Measurements from ENCODE around the gene CUX1. TPM values are rescaled to one million over a fixed set of nuclear protein-coding genes. Genes with fewer than 3 reads are reported as not detected.
"Not testable (repeated sequence)": the region's sequence is repeated elsewhere in the genome, so short reads cannot be mapped to it uniquely, and the experiment has no call there.

CUX1 gene
- total RNA-seq, 2 donors from 2014 or later: 24.7 to 26.2 TPM

- peak overlapping the region; percentile 73 to 83 for H3K4me3 Mint-ChIP-seq
- ATAC-seq (replicated peaks in 1 of 2) (no peak), DNase-seq (no peak)
- no peaks in the 10 kb centered on the region for H3K9me3 Mint-ChIP-seq
- peaks cover 1 to 2% of the 10 kb centered on the region in 2 donors for H3K36me3 Mint-ChIP-seq (ENCODE audit: insufficient read depth in 2 of 2)
- no peaks in the 10 kb centered on the region for H3K27me3 Mint-ChIP-seq (ENCODE audit: low read depth)
- H3K4me1 Mint-ChIP-seq (ENCODE audit: low read depth): peaks cover 17% of the 10 kb centered on the region
- no peak overlapping the region for H3K27ac Mint-ChIP-seq
Measured at GRCh38 chr7:101813402-101814019, 3.9 kb upstream of the CUX1 start.

- Mint-ChIP-seq H3K27ac (peak overlapping the region; percentile 17), H3K27me3 (ENCODE audit: low read depth) (no peaks in the 10 kb centered on the region), H3K4me1 (ENCODE audit: low read depth) (peaks cover 18% of the 10 kb centered on the region), H3K9me3 (no peaks in the 10 kb centered on the region), H3K36me3 (ENCODE audit: insufficient read depth in 2 of 2) (peaks cover 1 to 2% of the 10 kb centered on the region in 2 donors), H3K4me3 (peak overlapping the region; percentile 83 to 90)
- peak; percentile 75 to 78 for DNase-seq
- ATAC-seq (replicated peaks in 1 of 2): peak; percentile 72 to 74
Measured at GRCh38 chr7:101814081-101814990, 3.1 kb upstream of the CUX1 start.

- Mint-ChIP-seq H3K27me3 (ENCODE audit: low read depth) (no peaks in the 10 kb centered on the region), H3K4me1 (ENCODE audit: low read depth) (peaks cover 18% of the 10 kb centered on the region), H3K4me3 (peak overlapping the region; percentile 83 to 90), H3K36me3 (ENCODE audit: insufficient read depth in 2 of 2) (peaks cover 1 to 2% of the 10 kb centered on the region in 2 donors), H3K27ac (peak overlapping the region; percentile 17), H3K9me3 (no peaks in the 10 kb centered on the region)
- DNase-seq: peak; percentile 29 to 79
- peak; percentile 58 to 59 for ATAC-seq (replicated peaks in 1 of 2)
Measured at GRCh38 chr7:101814991-101815825, 2.2 kb upstream of the CUX1 start.

- Mint-ChIP-seq H3K4me3 (peak overlapping the region; percentile 85 to 86), H3K4me1 (ENCODE audit: low read depth) (peaks cover 18% of the 10 kb centered on the region), H3K27me3 (ENCODE audit: low read depth) (no peaks in the 10 kb centered on the region), H3K27ac (peak overlapping the region; percentile 63), H3K9me3 (no peaks in the 10 kb centered on the region), H3K36me3 (ENCODE audit: insufficient read depth in 2 of 2) (peaks cover 1 to 2% of the 10 kb centered on the region in 2 donors)
- DNase-seq (peak; percentile 78 to 82), ATAC-seq (replicated peaks in 1 of 2) (peak; percentile 80 to 82)
Measured at GRCh38 chr7:101815826-101816594, 1.4 kb upstream of the CUX1 start.

GRCh38 chr7:101816595-101817470 lies 593 bp upstream of the CUX1 start:
- Mint-ChIP-seq H3K9me3 (no peaks in the 10 kb centered on the region), H3K27me3 (ENCODE audit: low read depth) (no peaks in the 10 kb centered on the region), H3K4me1 (ENCODE audit: low read depth) (peaks cover 18% of the 10 kb centered on the region), H3K4me3 (peak overlapping the region; percentile 40 to 57), H3K27ac (no peak overlapping the region), H3K36me3 (ENCODE audit: insufficient read depth in 2 of 2) (peaks cover 1 to 2% of the 10 kb centered on the region in 2 donors)
- ATAC-seq (replicated peaks in 1 of 2) (peak in 1 of 2 donors; percentile 8), DNase-seq (peak; percentile 39 to 50)

GRCh38 chr7:101818287-101819071 lies 1.1 kb downstream of the CUX1 start:
- peak overlapping the region; percentile 78 to 84 for H3K4me3 Mint-ChIP-seq
- no peak overlapping the region for H3K27ac Mint-ChIP-seq
- no peak for ATAC-seq (replicated peaks in 1 of 2)

GRCh38 chr7:101819183-101819582 lies 1.8 kb downstream of the CUX1 start:
- no peak for DNase-seq
- H3K4me3 Mint-ChIP-seq: no peak overlapping the region
- H3K4me1 Mint-ChIP-seq (ENCODE audit: low read depth): peaks cover 18% of the 10 kb centered on the region
- H3K27me3 Mint-ChIP-seq (ENCODE audit: low read depth): no peaks in the 10 kb centered on the region
- no peak for ATAC-seq (replicated peaks in 1 of 2)
- H3K27ac Mint-ChIP-seq: no peak overlapping the region
- peaks cover 1 to 2% of the 10 kb centered on the region in 2 donors for H3K36me3 Mint-ChIP-seq (ENCODE audit: insufficient read depth in 2 of 2)
- H3K9me3 Mint-ChIP-seq: no peaks in the 10 kb centered on the region

More at GRCh38 chr7:101818287-101819071, 1.1 kb downstream of the CUX1 start:
- H3K4me1 Mint-ChIP-seq (ENCODE audit: low read depth): peaks cover 18% of the 10 kb centered on the region
- no peaks in the 10 kb centered on the region for H3K9me3 Mint-ChIP-seq
- H3K36me3 Mint-ChIP-seq (ENCODE audit: insufficient read depth in 2 of 2): peaks cover 1 to 2% of the 10 kb centered on the region in 2 donors
- no peak for DNase-seq
- no peaks in the 10 kb centered on the region for H3K27me3 Mint-ChIP-seq (ENCODE audit: low read depth)

GRCh38 chr7:101819913-101820522 lies 2.6 kb downstream of the CUX1 start:
- no peaks in the 10 kb centered on the region for H3K27me3 Mint-ChIP-seq (ENCODE audit: low read depth)

GRCh38 chr7:101820703-101821102 lies 3.3 kb downstream of the CUX1 start:
- H3K27ac Mint-ChIP-seq: no peak overlapping the region
- no peak overlapping the region for H3K4me3 Mint-ChIP-seq
- no peak for DNase-seq

More at GRCh38 chr7:101819913-101820522, 2.6 kb downstream of the CUX1 start:
- Mint-ChIP-seq H3K36me3 (ENCODE audit: insufficient read depth in 2 of 2) (peaks cover 1 to 2% of the 10 kb centered on the region in 2 donors), H3K4me1 (ENCODE audit: low read depth) (peaks cover 12% of the 10 kb centered on the region), H3K9me3 (no peaks in the 10 kb centered on the region), H3K4me3 (no peak overlapping the region), H3K27ac (no peak overlapping the region)
- no peak for DNase-seq
- ATAC-seq (replicated peaks in 1 of 2): no peak

GRCh38 chr7:101822632-101823031 lies 5.2 kb downstream of the CUX1 start:
- not testable (repeated sequence) for H3K27ac Mint-ChIP-seq; H3K4me3 Mint-ChIP-seq; ATAC-seq (replicated peaks in 1 of 2); H3K4me1 Mint-ChIP-seq (ENCODE audit: low read depth); DNase-seq; H3K27me3 Mint-ChIP-seq (ENCODE audit: low read depth); H3K36me3 Mint-ChIP-seq (ENCODE audit: insufficient read depth in 2 of 2); H3K9me3 Mint-ChIP-seq

More at GRCh38 chr7:101820703-101821102, 3.3 kb downstream of the CUX1 start:
- peaks cover 12% of the 10 kb centered on the region for H3K4me1 Mint-ChIP-seq (ENCODE audit: low read depth)
- no peaks in the 10 kb centered on the region for H3K27me3 Mint-ChIP-seq (ENCODE audit: low read depth)
- peaks cover 1 to 2% of the 10 kb centered on the region in 2 donors for H3K36me3 Mint-ChIP-seq (ENCODE audit: insufficient read depth in 2 of 2)
- H3K9me3 Mint-ChIP-seq: no peaks in the 10 kb centered on the region
- no peak for ATAC-seq (replicated peaks in 1 of 2)
